Measurements from ENCODE around the gene TUBB3. TPM values are rescaled to one million over a fixed set of nuclear protein-coding genes. Genes with fewer than 3 reads are reported as not detected.

The TUBB3 gene
- total RNA-seq, 3 donors from 2014 or later = 0.65 to 0.68 (median 0.66) TPM

- peaks cover 9% of the 10 kb centered on the region for H3K36me3 Mint-ChIP-seq (ENCODE audit: insufficient read depth)
- peaks cover 15% of the 10 kb centered on the region for H3K4me1 Mint-ChIP-seq (ENCODE audit: low read depth)
- H3K4me3 Mint-ChIP-seq = no peak overlapping the region
- DNase-seq (no peak), ATAC-seq (no peak)
- no peaks in the 10 kb centered on the region for H3K9me3 Mint-ChIP-seq
- peaks cover 1% of the 10 kb centered on the region for H3K27me3 Mint-ChIP-seq (ENCODE audit: low read depth)
Observed at GRCh38 chr16:89952551-89952950, 29.4 kb downstream of the TUBB3 start.

DNA sequence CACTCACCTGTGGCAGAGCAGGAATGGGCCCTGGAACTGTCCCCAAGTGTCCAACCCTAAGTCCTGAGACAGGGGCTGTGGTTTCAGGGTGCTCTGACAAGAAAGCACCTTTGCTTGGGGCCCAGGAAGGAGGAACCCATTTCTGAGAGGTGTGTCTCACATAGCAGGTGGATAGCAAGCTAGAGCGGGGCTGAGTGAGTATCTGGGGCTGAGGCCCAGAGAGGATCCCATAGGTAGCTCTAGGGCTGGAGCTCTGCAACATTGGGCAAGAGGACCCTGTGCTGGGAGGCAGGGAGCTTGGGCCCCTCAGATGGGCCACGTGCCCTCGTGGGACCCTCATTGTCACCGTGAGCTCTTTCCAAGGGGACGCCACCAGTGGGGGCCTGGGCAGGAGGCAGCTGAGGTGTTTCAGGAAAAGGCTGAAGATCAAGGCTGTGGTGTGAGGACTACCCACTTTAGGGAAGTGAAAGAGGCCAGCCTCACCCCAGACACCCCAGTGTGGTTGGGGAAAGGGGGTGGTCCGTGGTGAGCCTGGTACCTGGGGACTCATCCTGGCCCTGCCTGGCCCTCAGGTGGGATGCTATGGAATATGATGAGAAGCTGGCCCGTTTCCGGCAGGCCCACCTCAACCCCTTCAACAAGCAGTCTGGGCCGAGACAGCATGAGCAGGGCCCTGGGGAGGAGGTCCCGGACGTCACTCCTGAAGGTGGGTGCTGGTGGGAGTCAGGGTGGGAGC is 30.7 kb downstream of the TUBB3 start:
- Mint-ChIP-seq H3K36me3 (ENCODE audit: insufficient read depth) (peaks cover 19% of the 10 kb centered on the region), H3K9me3 (no peaks in the 10 kb centered on the region), H3K4me1 (ENCODE audit: low read depth) (peaks cover 10% of the 10 kb centered on the region), H3K4me3 (no peak overlapping the region), H3K27me3 (ENCODE audit: low read depth) (no peaks in the 10 kb centered on the region)
- DNase-seq (no peak), ATAC-seq (no peak)

DNA sequence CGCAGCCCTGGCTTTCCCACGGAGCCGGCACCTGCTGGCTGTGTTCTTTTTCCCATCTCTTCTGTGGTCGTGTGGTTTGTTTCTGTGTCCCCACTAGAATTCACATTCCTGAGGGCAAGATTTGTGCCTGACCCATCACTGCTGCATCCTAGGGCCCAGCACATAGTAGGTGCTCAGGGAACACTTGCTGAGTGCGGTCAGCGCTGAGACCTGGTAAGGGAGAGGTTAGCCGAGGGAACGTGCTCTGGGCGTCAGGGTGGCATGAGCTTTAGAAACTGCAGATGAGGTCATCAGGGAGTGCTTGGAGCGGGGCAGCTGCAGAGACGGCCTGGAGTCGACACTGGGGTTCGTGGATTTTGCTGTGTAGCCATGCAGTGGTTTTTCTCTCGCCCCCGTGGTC is 31.3 kb downstream of the TUBB3 start:
- peaks cover 20% of the 10 kb centered on the region for H3K36me3 Mint-ChIP-seq (ENCODE audit: insufficient read depth)
- DNase-seq = no peak
- no peak overlapping the region for H3K4me3 Mint-ChIP-seq
- no peaks in the 10 kb centered on the region for H3K27me3 Mint-ChIP-seq (ENCODE audit: low read depth)
- ATAC-seq = no peak
- peaks cover 10% of the 10 kb centered on the region for H3K4me1 Mint-ChIP-seq (ENCODE audit: low read depth)
- no peaks in the 10 kb centered on the region for H3K9me3 Mint-ChIP-seq

DNA sequence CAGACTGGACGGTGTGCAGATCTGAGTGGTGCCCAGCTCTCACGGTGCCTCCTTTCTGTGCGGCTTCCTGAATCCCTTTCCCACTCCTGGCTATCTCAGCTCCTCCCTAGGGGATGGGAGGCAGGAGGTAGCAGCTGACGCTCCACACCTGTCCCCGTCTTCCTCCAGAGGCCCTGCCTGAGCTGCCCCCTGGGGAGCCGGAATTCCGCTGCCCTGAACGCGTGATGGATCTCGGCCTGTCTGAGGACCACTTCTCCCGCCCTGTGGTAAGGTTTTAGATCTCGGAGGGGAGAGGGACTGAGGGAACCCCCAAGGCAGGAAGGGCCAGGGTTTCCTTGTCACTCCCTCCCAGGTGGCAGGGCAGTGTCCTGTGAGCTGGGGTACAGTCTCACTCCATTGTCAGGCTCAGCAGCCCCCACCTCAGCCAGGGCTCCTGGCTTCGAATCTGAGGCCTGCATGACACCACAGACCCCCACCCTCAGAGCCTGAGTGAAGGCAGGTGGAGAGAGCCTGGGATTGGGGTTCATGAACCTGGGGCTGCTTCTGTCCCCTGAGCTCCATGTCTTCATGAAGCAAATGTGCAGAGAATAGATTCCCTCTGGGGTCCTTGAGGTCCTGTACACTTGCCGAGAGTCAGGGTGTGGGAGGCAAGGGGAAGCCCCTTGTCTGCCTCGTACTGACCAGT is 32.0 kb downstream of the TUBB3 start:
- ATAC-seq (no peak), DNase-seq (no peak)
- peaks cover 24% of the 10 kb centered on the region for H3K36me3 Mint-ChIP-seq (ENCODE audit: insufficient read depth)
- H3K4me1 Mint-ChIP-seq (ENCODE audit: low read depth) = peaks cover 3% of the 10 kb centered on the region
- H3K4me3 Mint-ChIP-seq = no peak overlapping the region
- H3K27me3 Mint-ChIP-seq (ENCODE audit: low read depth) = no peaks in the 10 kb centered on the region
- H3K9me3 Mint-ChIP-seq = no peaks in the 10 kb centered on the region

DNA sequence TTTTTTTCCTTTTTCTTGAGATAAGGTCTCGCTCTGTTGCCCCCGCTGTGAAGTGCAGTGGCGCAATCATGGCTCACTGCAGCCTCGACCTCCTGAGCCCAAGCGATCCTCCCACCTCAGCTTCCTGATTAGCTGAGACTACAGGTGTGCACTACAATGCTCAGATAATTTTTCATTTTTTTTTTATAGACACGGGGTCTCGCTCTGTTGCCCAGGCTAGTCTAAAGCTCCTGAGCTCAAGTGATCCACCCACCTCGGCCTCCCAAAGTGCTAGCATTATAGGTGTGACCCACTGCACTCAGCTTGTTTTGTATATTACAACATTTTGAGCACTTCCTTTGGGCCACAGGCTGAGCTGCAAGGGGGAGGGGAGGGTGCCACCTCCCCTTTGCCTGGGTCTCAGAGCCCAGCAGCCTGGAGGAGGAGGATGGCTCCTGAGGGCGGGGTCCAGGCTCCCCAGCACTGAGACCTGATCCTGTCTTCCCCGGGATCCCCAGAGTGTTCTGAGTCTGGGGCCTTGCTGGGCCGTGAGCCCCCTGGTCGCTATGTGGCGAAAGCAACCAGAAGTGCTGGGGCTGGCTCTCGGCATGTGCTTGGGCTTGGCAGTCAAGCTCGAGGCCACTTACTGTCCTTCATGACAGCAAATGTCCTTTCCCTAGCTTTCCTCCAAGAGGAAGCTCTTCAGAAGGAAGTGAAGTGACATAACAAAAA is 33.5 kb downstream of the TUBB3 start:
- H3K4me3 Mint-ChIP-seq = no peak overlapping the region
- no peak for DNase-seq
- no peak for ATAC-seq
- H3K4me1 Mint-ChIP-seq (ENCODE audit: low read depth) = no peaks in the 10 kb centered on the region
- H3K27me3 Mint-ChIP-seq (ENCODE audit: low read depth) = no peaks in the 10 kb centered on the region
- no peaks in the 10 kb centered on the region for H3K9me3 Mint-ChIP-seq
- peaks cover 26% of the 10 kb centered on the region for H3K36me3 Mint-ChIP-seq (ENCODE audit: insufficient read depth)

DNA sequence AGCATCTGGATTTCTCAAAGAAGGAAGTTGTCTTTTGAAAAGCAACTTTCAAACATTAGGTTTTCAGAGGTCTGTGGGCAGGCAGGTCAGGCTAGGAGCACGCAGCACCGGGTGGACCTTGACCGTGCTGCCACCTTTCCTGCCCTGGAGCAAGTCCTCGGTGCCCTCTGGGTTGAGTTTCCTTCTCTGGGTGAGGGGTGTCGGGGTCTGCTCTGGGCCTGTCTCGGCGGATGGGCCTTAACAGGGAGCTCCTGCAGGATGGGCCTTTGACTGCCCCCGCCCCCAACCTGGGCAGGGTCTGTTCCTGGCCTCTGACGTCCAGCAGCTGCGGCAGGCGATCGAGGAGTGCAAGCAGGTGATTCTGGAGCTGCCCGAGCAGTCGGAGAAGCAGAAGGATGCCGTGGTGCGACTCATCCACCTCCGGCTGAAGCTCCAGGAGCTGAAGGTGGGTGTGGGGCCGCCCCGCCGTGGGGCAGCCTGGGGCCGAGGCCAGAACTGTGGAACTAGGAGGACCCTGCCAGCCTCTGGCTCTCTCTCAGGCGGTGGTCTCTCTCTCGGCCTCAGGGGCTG is 34.2 kb downstream of the TUBB3 start:
- H3K4me3 Mint-ChIP-seq = no peak overlapping the region
- peaks cover 26% of the 10 kb centered on the region for H3K36me3 Mint-ChIP-seq (ENCODE audit: insufficient read depth)

DNA sequence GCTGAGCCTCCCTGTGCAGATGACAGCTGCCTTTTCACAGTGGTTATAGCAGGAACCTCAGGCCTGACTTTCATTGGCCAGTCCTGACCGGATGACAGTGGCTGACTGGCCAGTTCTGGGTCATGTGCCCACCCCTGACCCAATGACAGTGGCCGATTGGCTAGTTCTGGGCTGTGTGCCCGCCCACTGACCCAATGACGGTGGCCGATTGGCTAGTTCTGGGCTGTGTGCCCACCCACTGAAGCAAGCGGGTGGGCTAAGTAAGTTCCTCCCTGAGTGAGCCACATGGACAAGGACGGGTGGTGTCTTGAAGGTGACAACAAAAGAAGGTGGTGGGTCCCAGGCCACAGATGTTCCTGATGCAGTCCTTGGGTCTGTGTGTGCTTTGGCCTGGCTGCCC is 34.9 kb downstream of the TUBB3 start:
- ATAC-seq = peak; percentile 71
- H3K4me3 Mint-ChIP-seq = no peak overlapping the region
- H3K36me3 Mint-ChIP-seq (ENCODE audit: insufficient read depth) = peaks cover 26% of the 10 kb centered on the region
- H3K27me3 Mint-ChIP-seq (ENCODE audit: low read depth) = no peaks in the 10 kb centered on the region
- no peaks in the 10 kb centered on the region for H3K9me3 Mint-ChIP-seq
- no peaks in the 10 kb centered on the region for H3K4me1 Mint-ChIP-seq (ENCODE audit: low read depth)
- DNase-seq = no peak

More for the DNA sequence above, 34.2 kb downstream of the TUBB3 start:
- Mint-ChIP-seq H3K9me3 (no peaks in the 10 kb centered on the region), H3K4me1 (ENCODE audit: low read depth) (no peaks in the 10 kb centered on the region), H3K27me3 (ENCODE audit: low read depth) (no peaks in the 10 kb centered on the region)
- no peak for ATAC-seq
- DNase-seq = no peak

GRCh38 chr16:89958596-89958995 is 35.5 kb downstream of the TUBB3 start:
- Mint-ChIP-seq H3K4me3 (no peak overlapping the region), H3K27me3 (ENCODE audit: low read depth) (no peaks in the 10 kb centered on the region), H3K36me3 (ENCODE audit: insufficient read depth) (peaks cover 26% of the 10 kb centered on the region), H3K4me1 (ENCODE audit: low read depth) (no peaks in the 10 kb centered on the region), H3K9me3 (no peaks in the 10 kb centered on the region)
- DNase-seq = no peak
- ATAC-seq = no peak

- Mint-ChIP-seq H3K4me3 (no peak overlapping the region), H3K4me1 (ENCODE audit: low read depth) (no peaks in the 10 kb centered on the region), H3K27me3 (ENCODE audit: low read depth) (no peaks in the 10 kb centered on the region), H3K36me3 (ENCODE audit: insufficient read depth) (peaks cover 24% of the 10 kb centered on the region), H3K9me3 (no peaks in the 10 kb centered on the region)
- DNase-seq (no peak), ATAC-seq (no peak)
Observed at GRCh38 chr16:89960966-89961365, 37.8 kb downstream of the TUBB3 start.

DNA sequence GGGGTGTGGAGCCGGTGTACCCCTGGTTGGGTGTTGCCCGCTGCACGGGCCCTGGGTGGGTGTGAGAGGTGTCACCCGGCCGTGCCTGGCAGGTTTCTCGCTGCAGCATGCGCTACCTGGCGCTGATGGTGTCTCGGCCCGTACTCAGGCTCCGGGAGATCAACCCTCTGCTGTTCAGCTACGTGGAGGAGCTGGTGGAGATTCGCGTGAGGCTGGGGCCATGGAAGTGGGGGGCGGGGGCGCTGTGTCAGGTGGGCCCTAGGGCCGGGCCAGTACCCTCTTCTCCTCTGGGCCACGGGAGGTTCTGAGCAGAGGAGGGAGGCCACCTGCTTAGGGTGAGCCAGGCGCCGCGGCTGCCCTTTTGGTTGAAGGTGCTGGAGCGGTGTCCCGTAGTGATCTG is 38.8 kb downstream of the TUBB3 start:
- Mint-ChIP-seq H3K9me3 (no peaks in the 10 kb centered on the region), H3K4me3 (no peak overlapping the region), H3K36me3 (ENCODE audit: insufficient read depth) (peaks cover 22% of the 10 kb centered on the region), H3K4me1 (ENCODE audit: low read depth) (no peaks in the 10 kb centered on the region), H3K27me3 (ENCODE audit: low read depth) (no peaks in the 10 kb centered on the region)
- no peak for ATAC-seq
- no peak for DNase-seq

GRCh38 chr16:89962754-89963498 is 39.8 kb downstream of the TUBB3 start:
- Mint-ChIP-seq H3K4me1 (ENCODE audit: low read depth) (no peaks in the 10 kb centered on the region), H3K9me3 (no peaks in the 10 kb centered on the region), H3K4me3 (no peak overlapping the region), H3K36me3 (ENCODE audit: insufficient read depth) (peaks cover 19% of the 10 kb centered on the region), H3K27me3 (ENCODE audit: low read depth) (no peaks in the 10 kb centered on the region)
- ATAC-seq (no peak), DNase-seq (no peak)

GRCh38 chr16:89964201-89964600 is 41.1 kb downstream of the TUBB3 start:
- no peaks in the 10 kb centered on the region for H3K4me1 Mint-ChIP-seq (ENCODE audit: low read depth)
- H3K9me3 Mint-ChIP-seq = no peaks in the 10 kb centered on the region
- DNase-seq = no peak
- H3K4me3 Mint-ChIP-seq = no peak overlapping the region
- H3K27me3 Mint-ChIP-seq (ENCODE audit: low read depth) = no peaks in the 10 kb centered on the region
- H3K36me3 Mint-ChIP-seq (ENCODE audit: insufficient read depth) = peaks cover 9% of the 10 kb centered on the region
- ATAC-seq = no peak

GRCh38 chr16:89965447-89966225 is 42.5 kb downstream of the TUBB3 start:
- ATAC-seq = no peak
- peaks cover 5% of the 10 kb centered on the region for H3K36me3 Mint-ChIP-seq (ENCODE audit: insufficient read depth)
- H3K9me3 Mint-ChIP-seq = no peaks in the 10 kb centered on the region
- no peak overlapping the region for H3K4me3 Mint-ChIP-seq
- H3K4me1 Mint-ChIP-seq (ENCODE audit: low read depth) = no peaks in the 10 kb centered on the region
- no peaks in the 10 kb centered on the region for H3K27me3 Mint-ChIP-seq (ENCODE audit: low read depth)
- DNase-seq = no peak
